GM21529 (cell line): ENCODE data around the gene PSMB2.

ENCODE experiments used
- ATAC-seq: cut with Tn5 transposase; IDR thresholded peaks from one replicate; pipeline ENCODE4 v1.9.1; 2021; ENCODE audit not compliant: unreplicated experiment

The PSMB2 gene

GRCh38 chr1:35558374-35559316 is 82.7 kb downstream of the PSMB2 start:
- no peak for ATAC-seq

GRCh38 chr1:35557611-35558373 is 83.5 kb downstream of the PSMB2 start, which contains the start of gene NCDN:
TSS of gene NCDN (plus strand) at chr1:35557799. CDS start at chr1:35558191, 392 bp downstream.
- ATAC-seq = peak; percentile 83

GRCh38 chr1:35557118-35557610 is 84.2 kb downstream of the PSMB2 start, which contains the start of gene KIAA0319L:
TSS of gene KIAA0319L (minus strand) at chr1:35557403. CDS start at chr1:35554491, 2,912 bp downstream.
- ATAC-seq = peak; percentile 80

GRCh38 chr1:35556484-35557117 is 84.7 kb downstream of the PSMB2 start:
- ATAC-seq = no peak

GRCh38 chr1:35555601-35556477 is 85.5 kb downstream of the PSMB2 start:
- ATAC-seq = no peak

GRCh38 chr1:35555212-35555584 is 86.1 kb downstream of the PSMB2 start:
- no peak for ATAC-seq

- ATAC-seq = no peak
Measured at GRCh38 chr1:35554266-35555211, 86.8 kb downstream of the PSMB2 start.

GRCh38 chr1:35553851-35554250 is 87.5 kb downstream of the PSMB2 start:
- ATAC-seq = no peak
